Loucy (cell line): ENCODE data around the gene C1orf159.

Experiments used
- H2AFZ ChIP-seq: fragments of 200-600 bp; sonication (generic); 2 replicates; pipeline ENCODE4 v1.6.0; 2016; ENCODE audit warnings: antibody characterized with exemption, mild to moderate bottlenecking, low read length, moderate library complexity
- H3F3A ChIP-seq: fragments of 200-600 bp; 2 replicates; pipeline ENCODE4 v1.6.0; 2016; ENCODE audit warnings: antibody characterized with exemption, low read depth, mild to moderate bottlenecking
- H3K27me3 ChIP-seq: fragments of 200-600 bp; sonication (generic); 2 replicates; pipeline ENCODE4 v1.6.1; 2014; ENCODE audit warnings: low read length, mild to moderate bottlenecking; ENCODE audit not compliant: insufficient read depth, poor library complexity, severe bottlenecking
- H3K36me3 ChIP-seq: fragments of 200-600 bp; sonication (generic); 2 replicates; pipeline ENCODE4 v1.6.1; 2016; ENCODE audit warnings: low read length; ENCODE audit not compliant: insufficient read depth
- H3K4me1 ChIP-seq: fragments of 200-600 bp; sonication (generic); 2 replicates; pipeline ENCODE4 v1.5.1; 2014; ENCODE audit warnings: low read length, mild to moderate bottlenecking; ENCODE audit not compliant: insufficient read depth, poor library complexity, severe bottlenecking
- H3K4me2 ChIP-seq: fragments of 200-600 bp; sonication (generic); 2 replicates; pipeline ENCODE4 v1.6.0; 2014; ENCODE audit warnings: antibody characterized with exemption, low read length, low read depth, mild to moderate bottlenecking; ENCODE audit not compliant: poor library complexity, severe bottlenecking
- H3K4me3 ChIP-seq: fragments of 200-600 bp; sonication (generic); 2 replicates; pipeline ENCODE4 v1.5.1; 2014; ENCODE audit warnings: low read length, mild to moderate bottlenecking, mixed read lengths; ENCODE audit not compliant: poor library complexity, severe bottlenecking
- H3K79me2 ChIP-seq: fragments of 200-600 bp; sonication (generic); 2 replicates; pipeline ENCODE4 v1.6.1; 2014; ENCODE audit warnings: low read length; ENCODE audit not compliant: insufficient read depth
- H3K9ac ChIP-seq: fragments of 200-600 bp; sonication (generic); 2 replicates; pipeline ENCODE4 v1.6.0; 2014; ENCODE audit warnings: mild to moderate bottlenecking, low read depth, low read length, moderate library complexity; ENCODE audit not compliant: poor library complexity, severe bottlenecking
- H3K9me2 ChIP-seq: fragments of 200-600 bp; sonication (generic); replicated peaks from 2 replicates; pipeline ENCODE4 v1.6.1; 2016; ENCODE audit warnings: low read depth, low read length, mixed read lengths
- H3K9me3 ChIP-seq: fragments of 200-600 bp; sonication (generic); 2 replicates; pipeline ENCODE4 v1.6.1; 2014; ENCODE audit warnings: mild to moderate bottlenecking, antibody characterized with exemption, low read length, low read depth; ENCODE audit not compliant: insufficient read depth
- H4K20me1 ChIP-seq: fragments of 200-600 bp; sonication (generic); 2 replicates; pipeline ENCODE4 v1.6.0; 2014; ENCODE audit warnings: antibody characterized with exemption, low read length, mild to moderate bottlenecking; ENCODE audit not compliant: insufficient read depth, poor library complexity, severe bottlenecking
- EZH2phosphoT487 ChIP-seq: fragments of 200-600 bp; IDR thresholded peaks from 2 replicates; pipeline ENCODE4 v1.6.1; 2018; ENCODE audit warnings: antibody characterized with exemption, mild to moderate bottlenecking, moderate library complexity, borderline replicate concordance
- TF ChIP-seq, protein P1 (sequence below): fragments of 200-600 bp; sonication (generic); conservative IDR thresholded peaks from 2 replicates; pipeline ENCODE4 v1.5.1; 2014; ENCODE audit warnings: mild to moderate bottlenecking, antibody characterized with exemption, low read length

The C1orf159 gene

DNA sequence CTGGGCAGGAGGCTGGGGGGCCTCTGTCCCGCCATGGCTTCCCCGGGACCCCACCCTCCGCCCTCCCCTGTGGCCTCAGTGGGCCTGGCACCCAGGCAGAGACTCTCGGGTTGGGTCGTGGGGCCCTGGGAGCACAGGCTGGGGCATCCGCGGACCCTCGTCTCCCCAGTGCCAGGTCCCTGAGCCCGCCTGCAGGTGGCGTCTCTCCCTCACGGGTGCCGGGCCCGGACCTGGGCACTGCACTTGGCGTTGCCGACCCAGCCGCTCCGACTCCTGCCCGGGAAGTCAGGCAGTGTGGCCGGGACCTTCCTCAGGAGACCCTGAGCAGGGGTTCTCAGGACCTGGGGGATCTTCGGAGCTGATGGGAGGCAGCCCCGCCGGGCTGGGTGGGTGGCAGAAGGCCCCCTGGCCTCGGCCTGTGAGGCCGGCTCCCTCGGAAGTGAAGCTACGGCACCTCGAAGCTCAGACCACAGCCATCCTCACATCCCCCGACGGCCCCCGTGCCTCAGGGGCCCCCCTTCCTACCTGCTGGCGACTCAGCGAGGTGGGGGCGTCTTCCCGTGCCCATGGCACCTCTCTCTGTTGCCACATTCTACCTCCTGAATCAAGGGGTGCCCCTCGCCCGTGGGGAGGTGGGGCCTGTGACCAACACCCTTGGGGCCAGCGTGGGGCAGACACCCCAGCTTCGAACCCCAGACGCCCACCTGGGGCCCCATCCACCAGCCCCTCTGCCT is 6.4 kb upstream of the C1orf159 start:
- no peaks in the 10 kb centered on the region for H3K9me2 ChIP-seq
- H3F3A ChIP-seq = no peaks in the 10 kb centered on the region; the same call in 1 of the 2 replicates
- H3K36me3 ChIP-seq = no peaks in the 10 kb centered on the region
- no peaks in the 10 kb centered on the region for H3K27me3 ChIP-seq
- H3K4me1 ChIP-seq = peaks cover 3% of the 10 kb centered on the region
- peak overlapping the region; percentile 51 for H3K4me2 ChIP-seq
- H3K4me3 ChIP-seq = no peak overlapping the region
- TF ChIP-seq EZH2phosphoT487 = no peak
- TF ChIP-seq, protein P1, sequence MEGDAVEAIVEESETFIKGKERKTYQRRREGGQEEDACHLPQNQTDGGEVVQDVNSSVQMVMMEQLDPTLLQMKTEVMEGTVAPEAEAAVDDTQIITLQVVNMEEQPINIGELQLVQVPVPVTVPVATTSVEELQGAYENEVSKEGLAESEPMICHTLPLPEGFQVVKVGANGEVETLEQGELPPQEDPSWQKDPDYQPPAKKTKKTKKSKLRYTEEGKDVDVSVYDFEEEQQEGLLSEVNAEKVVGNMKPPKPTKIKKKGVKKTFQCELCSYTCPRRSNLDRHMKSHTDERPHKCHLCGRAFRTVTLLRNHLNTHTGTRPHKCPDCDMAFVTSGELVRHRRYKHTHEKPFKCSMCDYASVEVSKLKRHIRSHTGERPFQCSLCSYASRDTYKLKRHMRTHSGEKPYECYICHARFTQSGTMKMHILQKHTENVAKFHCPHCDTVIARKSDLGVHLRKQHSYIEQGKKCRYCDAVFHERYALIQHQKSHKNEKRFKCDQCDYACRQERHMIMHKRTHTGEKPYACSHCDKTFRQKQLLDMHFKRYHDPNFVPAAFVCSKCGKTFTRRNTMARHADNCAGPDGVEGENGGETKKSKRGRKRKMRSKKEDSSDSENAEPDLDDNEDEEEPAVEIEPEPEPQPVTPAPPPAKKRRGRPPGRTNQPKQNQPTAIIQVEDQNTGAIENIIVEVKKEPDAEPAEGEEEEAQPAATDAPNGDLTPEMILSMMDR = peak; percentile 76
- H4K20me1 ChIP-seq = no peaks in the 10 kb centered on the region
- no peaks in the 10 kb centered on the region for H3K79me2 ChIP-seq
- H3K9ac ChIP-seq = peak overlapping the region; percentile 27
- H3K9me3 ChIP-seq = no peaks in the 10 kb centered on the region
- H2AFZ ChIP-seq = peak overlapping the region; percentile 85

DNA sequence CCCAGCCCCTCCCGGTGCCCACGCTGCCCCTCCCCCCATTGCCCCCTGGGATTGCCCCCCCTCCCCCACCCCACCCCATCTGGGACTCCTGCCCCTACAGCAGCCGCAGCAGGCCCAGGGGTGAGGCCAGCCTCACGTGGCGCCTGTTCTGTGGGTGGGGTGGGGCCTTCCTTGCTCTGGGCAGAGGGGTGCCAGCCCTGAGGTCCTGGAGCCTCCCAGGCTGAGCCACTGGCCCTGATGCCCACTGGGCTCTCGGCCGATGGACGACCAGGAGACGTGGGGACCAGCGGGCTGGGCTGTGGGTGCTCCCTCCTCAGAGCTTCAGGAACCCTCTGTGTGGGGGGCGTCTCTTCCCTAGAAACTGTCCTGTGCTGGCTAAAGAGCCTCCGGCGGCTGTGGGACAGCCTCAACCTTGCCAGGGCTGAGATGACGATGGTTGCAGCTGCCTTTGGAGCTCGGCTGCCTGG is 5.8 kb upstream of the C1orf159 start:
- TF ChIP-seq EZH2phosphoT487 = no peak
- TF ChIP-seq, protein P1 = no peak
- Histone ChIP-seq H3K27me3 (no peaks in the 10 kb centered on the region), H3K79me2 (no peaks in the 10 kb centered on the region), H3K9ac (no peak overlapping the region), H4K20me1 (no peaks in the 10 kb centered on the region), H3K4me1 (peaks cover 3% of the 10 kb centered on the region), H3K4me2 (peak overlapping the region; percentile 51), H2AFZ (no peak overlapping the region), H3K36me3 (no peaks in the 10 kb centered on the region), H3K9me2 (no peaks in the 10 kb centered on the region), H3K4me3 (no peak overlapping the region), H3K9me3 (no peaks in the 10 kb centered on the region), H3F3A (no peaks in the 10 kb centered on the region; the same call in 1 of the 2 replicates)

- no peak for TF ChIP-seq EZH2phosphoT487
- TF ChIP-seq, protein P1 = no peak
- H2AFZ ChIP-seq = no peak overlapping the region
- H3K36me3 ChIP-seq = no peaks in the 10 kb centered on the region
- H3K4me1 ChIP-seq = peaks cover 3% of the 10 kb centered on the region
- H3K9me2 ChIP-seq = no peaks in the 10 kb centered on the region
- H4K20me1 ChIP-seq = no peaks in the 10 kb centered on the region
- H3K9ac ChIP-seq = no peak overlapping the region
- H3K4me3 ChIP-seq = no peak overlapping the region
- H3K79me2 ChIP-seq = no peaks in the 10 kb centered on the region
- H3K27me3 ChIP-seq = no peaks in the 10 kb centered on the region
- H3K9me3 ChIP-seq = no peaks in the 10 kb centered on the region
- H3F3A ChIP-seq = no peaks in the 10 kb centered on the region; the same call in 1 of the 2 replicates
- no peak overlapping the region for H3K4me2 ChIP-seq
Observed at GRCh38 chr1:1120866-1121591, 5.1 kb upstream of the C1orf159 start.
